Measurements from ENCODE around the gene KDR.

- no peak for TF ChIP-seq POLR2AphosphoS5 (IDR thresholded peaks at IDR 0.05)
- no peak for TF ChIP-seq CTCF (IDR thresholded peaks at IDR 0.05; ENCODE audit: poor library complexity, severe bottlenecking)
- TF ChIP-seq EZH2 (IDR thresholded peaks at IDR 0.05; ENCODE audit: borderline replicate concordance, insufficient read depth, low read length, poor library complexity, severe bottlenecking) = no peak
- no peak for TF ChIP-seq RAD21 (conservative IDR thresholded peaks at IDR 0.05)
These were observed 29.5 kb upstream of the KDR start for GRCh38 chr4:55154933-55155332.

Measured in neural cell (in vitro differentiated cells).